DND-41 (cell line): ENCODE results near the gene HERC5.

Experiments used
- ATAC-seq: fragments of 200-7000 bp; cut with Tn5 transposase; 3 replicates; pipeline ENCODE4 v1.9.1; 2021; ENCODE audit warnings: low read depth; ENCODE audit not compliant: insufficient read depth
- DNase-seq: peaks from one replicate; pipeline ENCODE4 v3.0.0-alpha.2; 2020
- H2AFZ ChIP-seq: 2 replicates; pipeline ENCODE4 v1.6.0; 2012; ENCODE audit warnings: low read depth, low read length
- H3K27ac ChIP-seq: 2 replicates; pipeline ENCODE4 v1.5.1; 2012; ENCODE audit warnings: low read length, inconsistent platforms
- H3K27me3 ChIP-seq: fragments of 200-600 bp; sonication (generic); 2 replicates; pipeline ENCODE4 v1.6.0; 2012; ENCODE audit warnings: low read length, mild to moderate bottlenecking, inconsistent platforms; ENCODE audit not compliant: insufficient read depth, poor library complexity
- H3K36me3 ChIP-seq: 2 replicates; pipeline ENCODE4 v1.5.1; 2012; ENCODE audit warnings: low read length, inconsistent platforms; ENCODE audit not compliant: insufficient read depth
- H3K4me1 ChIP-seq: 2 replicates; pipeline ENCODE4 v1.5.1; 2012; ENCODE audit warnings: mild to moderate bottlenecking, low read length; ENCODE audit not compliant: insufficient read depth
- H3K4me2 ChIP-seq: 2 replicates; pipeline ENCODE4 v1.6.0; 2012; ENCODE audit warnings: mild to moderate bottlenecking, moderate library complexity, low read length, inconsistent platforms; ENCODE audit not compliant: insufficient read depth
- H3K4me3 ChIP-seq, 2 experiments: fragments of 200-600 bp in 1 of 2; shearing (Covaris generic) in 1 of 2; 2 replicates each; pipeline ENCODE4 v1.5.1; 2012 to 2016; ENCODE audit warnings: inconsistent platforms in 2 of 2, low read length in 2 of 2, mild to moderate bottlenecking in 2 of 2, low read depth in 1 of 2, moderate library complexity in 1 of 2
- H3K79me2 ChIP-seq: 2 replicates; pipeline ENCODE4 v1.6.0; 2012; ENCODE audit warnings: low read length, inconsistent platforms; ENCODE audit not compliant: insufficient read depth
- H3K9ac ChIP-seq: 2 replicates; pipeline ENCODE4 v1.6.0; 2012; ENCODE audit warnings: low read depth, mild to moderate bottlenecking, inconsistent platforms, low read length, moderate library complexity
- H3K9me3 ChIP-seq: 2 replicates; pipeline ENCODE4 v1.5.1; 2012; ENCODE audit warnings: low read length, moderate library complexity, mild to moderate bottlenecking, inconsistent platforms; ENCODE audit not compliant: insufficient read depth, severe bottlenecking
- H4K20me1 ChIP-seq: 2 replicates; pipeline ENCODE4 v1.6.0; 2012; ENCODE audit warnings: low read length; ENCODE audit not compliant: insufficient read depth
- CTCF ChIP-seq: IDR thresholded peaks from 2 replicates; pipeline ENCODE4 v1.5.1; 2012; ENCODE audit warnings: borderline replicate concordance, low read length, moderate library complexity, mild to moderate bottlenecking; ENCODE audit not compliant: poor library complexity, severe bottlenecking; ENCODE audit errors: extremely low read depth
- EZH2 ChIP-seq: IDR thresholded peaks from 3 replicates; pipeline ENCODE4 v1.6.1; 2012; ENCODE audit warnings: borderline replicate concordance, low read depth, mild to moderate bottlenecking, moderate library complexity, low read length, inconsistent platforms; ENCODE audit not compliant: severe bottlenecking

Gene HERC5

DNA sequence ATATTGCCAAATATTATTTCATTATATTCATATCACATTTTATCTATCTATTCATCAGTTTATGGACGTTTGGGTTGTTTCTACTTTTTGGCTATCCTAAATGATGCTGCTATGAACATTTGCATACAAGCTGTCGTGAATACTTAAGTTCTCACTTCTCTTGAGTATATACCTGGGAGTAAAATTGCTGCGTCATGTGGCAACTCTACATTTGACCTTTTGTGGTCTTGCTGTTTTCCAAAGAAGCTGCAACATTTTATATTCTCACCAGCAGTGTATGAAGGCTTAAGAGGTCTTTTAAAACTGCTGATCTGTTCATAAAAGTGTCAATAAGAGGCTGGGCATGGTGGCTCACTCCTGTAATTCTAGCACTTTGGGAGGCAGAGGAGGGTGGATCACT, 60.9 kb downstream of the HERC5 start:
- no peak for TF ChIP-seq EZH2
- no peak for TF ChIP-seq CTCF
- no peak for ATAC-seq

DNA sequence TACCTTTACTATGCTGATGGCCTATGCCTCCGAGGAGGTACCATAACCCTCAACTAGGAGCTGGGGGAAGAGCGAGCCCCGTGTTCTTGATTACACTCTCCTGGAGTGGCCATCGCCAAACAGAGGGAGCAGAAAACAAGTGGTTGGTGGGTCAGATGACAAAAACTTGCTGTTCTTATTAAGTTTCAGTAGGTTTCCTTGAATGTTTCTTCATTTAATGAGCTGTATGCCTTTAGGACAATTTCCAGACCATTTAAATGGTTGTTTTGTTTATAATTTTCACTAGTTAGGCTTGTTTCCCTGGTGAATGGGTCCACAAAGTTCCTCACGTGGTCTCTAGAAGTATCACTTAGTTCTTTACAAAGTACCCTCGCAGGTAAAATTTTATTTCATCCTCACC, 62.0 kb downstream of the HERC5 start:
- TF ChIP-seq CTCF = no peak
- no peak for TF ChIP-seq EZH2
- H3K4me1 ChIP-seq = peaks cover 21% of the 10 kb centered on the region
- H3K36me3 ChIP-seq = peaks cover 18% of the 10 kb centered on the region
- no peak overlapping the region for H2AFZ ChIP-seq
- no peak overlapping the region for H3K27ac ChIP-seq
- no peaks in the 10 kb centered on the region for H3K27me3 ChIP-seq
- peaks cover 29% of the 10 kb centered on the region for H3K79me2 ChIP-seq
- H3K4me2 ChIP-seq = no peak overlapping the region
- no peak overlapping the region for H3K9ac ChIP-seq
- peaks cover 7% of the 10 kb centered on the region for H4K20me1 ChIP-seq
- no peak overlapping the region for H3K4me3 ChIP-seq
- DNase-seq = no peak
- H3K9me3 ChIP-seq = no peaks in the 10 kb centered on the region
- ATAC-seq = no peak

More for the DNA sequence above, 60.9 kb downstream of the HERC5 start:
- Histone ChIP-seq H3K9ac (no peak overlapping the region), H3K4me3 (no peak overlapping the region), H3K4me2 (no peak overlapping the region), H3K36me3 (peaks cover 14% of the 10 kb centered on the region), H4K20me1 (peaks cover 7% of the 10 kb centered on the region; the same call in 1 of the 2 replicates), H2AFZ (no peak overlapping the region), H3K79me2 (peaks cover 18% of the 10 kb centered on the region), H3K4me1 (peaks cover 20% of the 10 kb centered on the region), H3K9me3 (no peaks in the 10 kb centered on the region), H3K27ac (no peak overlapping the region), H3K27me3 (no peaks in the 10 kb centered on the region)
- no peak for DNase-seq

GRCh38 chr4:88522702-88523324, 65.9 kb downstream of the HERC5 start:
- no peak for TF ChIP-seq CTCF
- no peak for TF ChIP-seq EZH2
- Histone ChIP-seq H3K9me3 (no peaks in the 10 kb centered on the region), H3K36me3 (peaks cover 18% of the 10 kb centered on the region), H3K79me2 (peaks cover 34% of the 10 kb centered on the region), H3K27me3 (no peaks in the 10 kb centered on the region), H3K9ac (peak overlapping the region; percentile 95), H3K4me3 (peak overlapping the region; percentile 87 to 99), H3K4me2 (peak overlapping the region; percentile 83), H2AFZ (peak overlapping the region; percentile 75), H3K4me1 (peaks cover 41% of the 10 kb centered on the region), H3K27ac (peak overlapping the region; percentile 73), H4K20me1 (peaks cover 7% of the 10 kb centered on the region)
- peak; percentile 49 for DNase-seq
- ATAC-seq = peak; percentile 41
